Keratinocyte (primary cell): ENCODE measurements around the gene PPP1R1C. TPM values are rescaled to one million over a fixed set of nuclear protein-coding genes. Genes with fewer than 3 reads are reported as not detected.

Experiments
- DNase-seq: peaks from one replicate; pipeline ENCODE4 v3.0.0-alpha.2; 2011; ENCODE audit warnings: low read depth, missing footprints, low spot score
- FAIRE-seq: peaks from 2 replicates; lab custom pipeline; 2011; peaks lifted over from hg19 to GRCh38; lab: Jason Lieb, UNC
- H2AFZ ChIP-seq: 2 replicates; pipeline ENCODE4 v1.6.0; 2012; ENCODE audit warnings: low read length, control low read depth, inconsistent platforms; ENCODE audit not compliant: control insufficient read depth
- H3K27ac ChIP-seq: 2 replicates; pipeline ENCODE4 v1.5.1; 2011; ENCODE audit warnings: low read length; ENCODE audit not compliant: control insufficient read depth, insufficient read depth
- H3K27me3 ChIP-seq: 3 replicates; pipeline ENCODE4 v1.6.0; 2011; ENCODE audit warnings: low read length; ENCODE audit not compliant: control insufficient read depth, insufficient read depth; ENCODE audit errors: extremely low read depth
- H3K36me3 ChIP-seq, 2 experiments: 2 replicates in 1 of 2; 3 replicates in 1 of 2; pipeline ENCODE4 v1.5.1; 2011; ENCODE audit warnings: low read length in 2 of 2, mild to moderate bottlenecking in 1 of 2; ENCODE audit not compliant: control insufficient read depth in 2 of 2, insufficient read depth in 2 of 2; ENCODE audit errors: extremely low read depth in 1 of 2
- H3K4me1 ChIP-seq: 3 replicates; pipeline ENCODE4 v1.5.1; 2011; ENCODE audit warnings: low read length; ENCODE audit not compliant: control insufficient read depth, insufficient read depth; ENCODE audit errors: extremely low read depth
- H3K4me2 ChIP-seq: 3 replicates; pipeline ENCODE4 v1.6.0; 2011; ENCODE audit warnings: low read depth, low read length; ENCODE audit not compliant: control insufficient read depth, insufficient read depth; ENCODE audit errors: extremely low read depth
- H3K4me3 ChIP-seq, 3 experiments: fragments of 200-600 bp in 1 of 3; sonication (generic) in 1 of 3; 2 replicates in 2 of 3; 3 replicates in 1 of 3; pipeline ENCODE4 v1.5.1; 2011 to 2016; ENCODE audit warnings: low read length in 3 of 3, mild to moderate bottlenecking in 3 of 3, control low read depth in 2 of 3, inconsistent platforms in 1 of 3, low read depth in 1 of 3, mixed read lengths in 1 of 3, mixed run types in 1 of 3, moderate library complexity in 1 of 3; ENCODE audit not compliant: control insufficient read depth in 2 of 3, insufficient read depth in 2 of 3; ENCODE audit errors: extremely low read depth in 1 of 3
- H3K79me2 ChIP-seq: 2 replicates; pipeline ENCODE4 v1.6.0; 2012; ENCODE audit warnings: low read length; ENCODE audit not compliant: control insufficient read depth, insufficient read depth
- H3K9ac ChIP-seq: 3 replicates; pipeline ENCODE4 v1.6.0; 2011; ENCODE audit warnings: low read length; ENCODE audit not compliant: control insufficient read depth, insufficient read depth; ENCODE audit errors: extremely low read depth
- H3K9me1 ChIP-seq: 3 replicates; pipeline ENCODE4 v1.6.0; 2011; ENCODE audit warnings: low read length; ENCODE audit not compliant: control insufficient read depth, insufficient read depth; ENCODE audit errors: extremely low read depth
- H3K9me3 ChIP-seq: 2 replicates; pipeline ENCODE4 v1.5.1; 2012; ENCODE audit warnings: low read depth, low read length; ENCODE audit not compliant: control insufficient read depth
- H4K20me1 ChIP-seq: 3 replicates; pipeline ENCODE4 v1.6.0; 2011; ENCODE audit warnings: low read length; ENCODE audit not compliant: control insufficient read depth, insufficient read depth; ENCODE audit errors: extremely low read depth
- CTCF ChIP-seq, 3 experiments: IDR thresholded peaks in 1 of 3; conservative IDR thresholded peaks in 1 of 3; optimal IDR thresholded peaks in 1 of 3; 2 replicates in 2 of 3; 3 replicates in 1 of 3; pipeline versions ENCODE3 to v1.5.1; 2011; ENCODE audit warnings: low read length in 3 of 3, mild to moderate bottlenecking in 3 of 3, moderate library complexity in 2 of 3, control low read depth in 1 of 3, inconsistent platforms in 1 of 3; ENCODE audit not compliant: insufficient read depth in 2 of 3; ENCODE audit errors: extremely low read depth in 1 of 3
- EZH2 ChIP-seq: IDR thresholded peaks from one replicate; pipeline ENCODE4 v1.6.1; 2012; ENCODE audit warnings: inconsistent platforms, mild to moderate bottlenecking, low read length, moderate library complexity
- dilution Hi-C: fragments of 300-500 bp; cut with MboI; formaldehyde crosslinking; loops from one replicate; pipeline ENCODE4 v1.7.0; 2020; ENCODE audit warnings: low sequenced_read_pairs; ENCODE audit not compliant: extremely low pct_ligation_motif_present
- polyA plus RNA-seq, 5 experiments: library from polyadenylated mRNA; depleted of rRNA in 3 of 5; stranded (reverse) in 3 of 5; stranded (forward) in 1 of 5; unstranded in 1 of 5; fragments of >200 nt; gene quantifications; 1 replicate in 1 of 5; 2 replicates in 3 of 5; 3 replicates in 1 of 5; pipeline versions ENCODE4 v1.2.1 to v1.2.3, GENCODE V29; 2011 to 2012; ENCODE audit warnings: missing spikeins in 2 of 5, low read depth in 1 of 5, low replicate concordance in 1 of 5

The PPP1R1C gene
- polyA plus RNA-seq, 1 donor (not counting 4 experiments of a cell fraction or from before 2014, with no cell fraction given): 4.3 TPM

- dilution Hi-C loops: no loop called here
- DNase-seq (no peak), FAIRE-seq (no peak)
- Histone ChIP-seq H3K9me1 (no peaks in the 10 kb centered on the region), H3K36me3 (no peaks in the 10 kb centered on the region), H3K9me3 (peaks cover 3% of the 10 kb centered on the region), H3K4me1 (no peaks in the 10 kb centered on the region), H3K9ac (no peak overlapping the region), H3K4me2 (no peak overlapping the region), H2AFZ (no peak overlapping the region), H3K79me2 (no peaks in the 10 kb centered on the region), H3K27me3 (no peaks in the 10 kb centered on the region), H3K27ac (no peak overlapping the region), H3K4me3 (no peak overlapping the region), H4K20me1 (no peaks in the 10 kb centered on the region)
- TF ChIP-seq CTCF (optimal IDR thresholded peaks at IDR 0.05 in 1 of 3, IDR thresholded peaks at IDR 0.05 in 1 of 3, conservative IDR thresholded peaks at IDR 0.05 in 1 of 3; ENCODE audit: extremely low read depth in 1 of 3, insufficient read depth in 2 of 3, low read length in 3 of 3): no peak
- no peak for TF ChIP-seq EZH2
These were observed 29.9 kb downstream of the PPP1R1C start for GRCh38 chr2:182015334-182016109.

GRCh38 chr2:182018218-182018617, 32.6 kb downstream of the PPP1R1C start:
- Histone ChIP-seq H3K9me3 (peaks cover 3% of the 10 kb centered on the region), H3K79me2 (no peaks in the 10 kb centered on the region), H2AFZ (no peak overlapping the region), H3K9me1 (no peaks in the 10 kb centered on the region), H3K9ac (no peak overlapping the region), H3K27ac (no peak overlapping the region), H3K4me1 (peaks cover 2% of the 10 kb centered on the region), H3K27me3 (no peaks in the 10 kb centered on the region), H4K20me1 (no peaks in the 10 kb centered on the region), H3K4me3 (no peak overlapping the region), H3K4me2 (no peak overlapping the region), H3K36me3 (no peaks in the 10 kb centered on the region)
- FAIRE-seq (no peak), DNase-seq (no peak)
- dilution Hi-C loops: no loop called here
- no peak for TF ChIP-seq EZH2
- no peak for TF ChIP-seq CTCF (optimal IDR thresholded peaks at IDR 0.05 in 1 of 3, IDR thresholded peaks at IDR 0.05 in 1 of 3, conservative IDR thresholded peaks at IDR 0.05 in 1 of 3; ENCODE audit: extremely low read depth in 1 of 3, insufficient read depth in 2 of 3, low read length in 3 of 3)
